HepG2 (cell line): ENCODE data around the gene MYOF. TPM values are rescaled to one million over a fixed set of nuclear protein-coding genes. Genes with fewer than 3 reads are reported as not detected.

ENCODE experiments used
- CEBPB ChIP-seq: IDR thresholded peaks from 2 replicates; pipeline ENCODE4 v1.6.1; 2011; ENCODE audit warnings: low read depth, low read length, improper control_type of control experiment, borderline replicate concordance
- FOXJ3 ChIP-seq: sonication (generic); formaldehyde crosslinking; IDR thresholded peaks from 2 replicates; pipeline ENCODE4 v1.4.0; 2020; ENCODE audit warnings: missing genetic modification reagents, mild to moderate bottlenecking, borderline replicate concordance
- FOXK1 ChIP-seq: sonication (generic); formaldehyde crosslinking; IDR thresholded peaks from 2 replicates; pipeline ENCODE4 v1.4.0; 2020; ENCODE audit warnings: low read depth, missing genetic modification reagents, borderline replicate concordance
- GLI4 ChIP-seq: sonication (generic); formaldehyde crosslinking; IDR thresholded peaks from 2 replicates; pipeline ENCODE4 v1.5.1; 2020; ENCODE audit warnings: missing genetic modification reagents, mild to moderate bottlenecking, moderate library complexity, borderline replicate concordance
- HHEX ChIP-seq: IDR thresholded peaks from 2 replicates; pipeline ENCODE4 v1.6.1; 2016; ENCODE audit warnings: control low read depth
- HIC2 ChIP-seq: sonication (generic); formaldehyde crosslinking; IDR thresholded peaks from 2 replicates; pipeline ENCODE4 v1.9.0; 2022; ENCODE audit warnings: low read depth, missing genetic modification reagents
- KAT8 ChIP-seq: IDR thresholded peaks from 2 replicates; pipeline ENCODE4 v1.6.1; 2016; ENCODE audit warnings: missing genetic modification reagents, missing compliant biosample characterization
- KDM3A ChIP-seq: IDR thresholded peaks from 2 replicates; pipeline ENCODE4 v1.6.1; 2018; ENCODE audit warnings: low read depth, missing compliant biosample characterization
- KDM5B ChIP-seq: sonication (generic); formaldehyde crosslinking; IDR thresholded peaks from 2 replicates; pipeline ENCODE4 v1.4.0; 2020; ENCODE audit warnings: missing genetic modification reagents, mild to moderate bottlenecking, borderline replicate concordance
- KMT2A ChIP-seq: sonication (generic); formaldehyde crosslinking; IDR thresholded peaks from 2 replicates; pipeline ENCODE4 v1.4.0; 2020; ENCODE audit warnings: missing genetic modification reagents
- LCORL ChIP-seq, 2 experiments: fragments of 450-650 bp in 1 of 2; sonication (generic) in 1 of 2; formaldehyde crosslinking in 1 of 2; IDR thresholded peaks; 2 replicates each; pipeline versions ENCODE4 v1.5.0 to v1.6.1; 2017 to 2020; ENCODE audit warnings: antibody characterized with exemption in 1 of 2, missing genetic modification reagents in 1 of 2
- MED13 ChIP-seq: sonication (generic); formaldehyde crosslinking; IDR thresholded peaks from 2 replicates; pipeline ENCODE4 v1.5.0; 2020; ENCODE audit warnings: missing genetic modification reagents
- NFATC3 ChIP-seq: sonication (generic); formaldehyde crosslinking; IDR thresholded peaks from 2 replicates; pipeline ENCODE4 v1.5.1; 2020; ENCODE audit warnings: mild to moderate bottlenecking, missing genetic modification reagents
- RFX3 ChIP-seq: IDR thresholded peaks from 2 replicates; pipeline ENCODE4 v1.6.1; 2016; ENCODE audit warnings: missing biosample characterization, missing genetic modification reagents
- RXRA ChIP-seq: sonication (generic); formaldehyde crosslinking; IDR thresholded peaks from 2 replicates; pipeline ENCODE4 v1.5.1; 2020; ENCODE audit warnings: missing genetic modification reagents
- SNAPC2 ChIP-seq: sonication (generic); formaldehyde crosslinking; IDR thresholded peaks from 2 replicates; pipeline ENCODE4 v1.8.1; 2022; ENCODE audit warnings: mild to moderate bottlenecking, missing genetic modification reagents
- SUZ12 ChIP-seq: fragments of 150-350 bp; IDR thresholded peaks from 2 replicates; pipeline ENCODE4 v1.6.1; 2014; ENCODE audit warnings: low read depth, low read length
- TBP ChIP-seq: sonication (generic); formaldehyde crosslinking; IDR thresholded peaks from 2 replicates; pipeline ENCODE4 v1.5.0; 2020; ENCODE audit warnings: missing genetic modification reagents
- TEAD3 ChIP-seq: optimal IDR thresholded peaks from 2 replicates; pipeline ENCODE3; 2016; ENCODE audit warnings: borderline replicate concordance
- ZMYM4 ChIP-seq: sonication (generic); formaldehyde crosslinking; IDR thresholded peaks from 2 replicates; pipeline ENCODE4 v1.8.1; 2023; ENCODE audit warnings: mild to moderate bottlenecking, missing genetic modification reagents
- ZNF121 ChIP-seq: sonication (generic); formaldehyde crosslinking; IDR thresholded peaks from 2 replicates; pipeline ENCODE4 v1.5.0; 2020; ENCODE audit warnings: mild to moderate bottlenecking, missing genetic modification reagents
- ZNF460 ChIP-seq: sonication (generic); formaldehyde crosslinking; IDR thresholded peaks from 2 replicates; pipeline ENCODE4 v1.5.1; 2020; ENCODE audit warnings: missing genetic modification reagents, mild to moderate bottlenecking, borderline replicate concordance
- ZNF530 ChIP-seq: sonication (generic); formaldehyde crosslinking; IDR thresholded peaks from 2 replicates; pipeline ENCODE4 v1.5.0; 2020; ENCODE audit warnings: low read depth, mild to moderate bottlenecking, missing genetic modification reagents
- ZNF589 ChIP-seq: sonication (generic); formaldehyde crosslinking; conservative IDR thresholded peaks from 2 replicates; pipeline ENCODE4 v1.8.0; 2022; ENCODE audit warnings: mild to moderate bottlenecking, moderate library complexity, missing genetic modification reagents
- ZNF605 ChIP-seq: sonication (generic); formaldehyde crosslinking; IDR thresholded peaks from 2 replicates; pipeline ENCODE4 v1.8.0; 2022; ENCODE audit warnings: mild to moderate bottlenecking, missing genetic modification reagents
- ZNF749 ChIP-seq: sonication (generic); formaldehyde crosslinking; IDR thresholded peaks from 2 replicates; pipeline ENCODE4 v1.8.0; 2022; ENCODE audit warnings: mild to moderate bottlenecking, missing genetic modification reagents, moderate library complexity, borderline replicate concordance
- polyA plus RNA-seq, 8 experiments: library from polyadenylated mRNA; depleted of rRNA in 3 of 8; stranded (reverse) in 7 of 8; unstranded in 1 of 8; fragments of >200 nt; fragmentation: Illumina TruSeq in 4 of 8; extraction: Trizol in 4 of 8; gene quantifications; 2 replicates each; pipeline versions ENCODE4 v1.2.1 to v1.2.3, GENCODE V29; 2011 to 2016; ENCODE audit warnings: low read depth in 4 of 8, missing spikeins in 1 of 8, mixed read lengths in 1 of 8; ENCODE audit not compliant: insufficient read depth in 1 of 8
- total RNA-seq, 5 experiments: library from RNA; depleted of rRNA; stranded (reverse); fragments of >200 nt; fragmentation: Illumina TruSeq; extraction: Trizol; gene quantifications; 2 replicates each; pipeline ENCODE4 v1.2.3, GENCODE V29; 2016; ENCODE audit warnings: low read depth in 1 of 5
- TF ChIP-seq, protein P1 (sequence below): sonication (generic); formaldehyde crosslinking; IDR thresholded peaks from 2 replicates; pipeline ENCODE4 v1.8.1; 2023; ENCODE audit warnings: mild to moderate bottlenecking, missing genetic modification reagents
- TF ChIP-seq, protein P2 (sequence below): IDR thresholded peaks from 2 replicates; pipeline ENCODE4 v1.6.1; 2012; ENCODE audit warnings: low read depth, low read length, improper control_type of control experiment

The MYOF gene
- total and polyA plus RNA-seq, 2 of the 13 experiments (the other 11 are each of a cell fraction or from before 2014, with no cell fraction given): 0.18 to 0.42 TPM

DNA sequence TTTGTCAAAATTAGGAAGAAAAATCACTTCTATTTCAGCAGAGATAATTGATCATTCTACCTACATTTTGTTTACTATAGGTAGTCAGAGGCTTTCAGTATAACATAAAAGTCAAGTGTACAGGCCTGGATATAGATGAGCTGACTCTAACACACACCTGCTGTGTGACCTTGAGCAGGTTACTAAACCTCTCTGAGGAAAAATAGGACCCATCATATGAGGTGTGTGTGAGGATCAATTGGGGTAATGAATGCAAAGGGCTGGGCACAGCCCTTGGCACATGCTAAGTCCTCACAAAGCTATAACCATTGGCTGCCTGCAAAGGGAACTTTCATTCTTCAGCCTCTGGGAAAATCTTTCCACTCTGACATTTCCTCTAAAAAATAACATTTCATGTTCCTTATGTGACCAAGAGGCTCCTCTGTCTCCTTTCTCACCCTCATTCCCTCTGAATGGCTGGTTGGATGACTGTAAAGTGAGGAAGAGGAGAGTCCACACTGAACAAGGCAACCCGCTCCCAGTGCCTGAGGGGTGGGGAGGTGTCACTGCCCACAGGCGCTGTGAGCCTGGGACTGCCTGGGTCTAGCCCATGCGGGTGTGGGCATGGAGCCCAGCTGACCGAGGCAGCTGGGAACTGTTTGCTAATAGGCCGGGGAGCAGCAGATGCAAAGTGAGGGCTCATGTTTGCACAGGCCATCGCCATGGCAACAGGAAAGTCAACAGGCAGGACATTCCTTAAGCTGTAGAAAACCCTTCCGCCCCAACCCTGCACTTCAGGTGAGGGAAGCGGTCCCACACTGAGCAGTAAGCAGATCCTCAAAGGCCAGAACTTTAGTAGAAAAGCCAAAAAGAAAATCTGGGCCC lies 36.8 kb downstream of the MYOF start (continued):
- TF ChIP-seq, protein P1, sequence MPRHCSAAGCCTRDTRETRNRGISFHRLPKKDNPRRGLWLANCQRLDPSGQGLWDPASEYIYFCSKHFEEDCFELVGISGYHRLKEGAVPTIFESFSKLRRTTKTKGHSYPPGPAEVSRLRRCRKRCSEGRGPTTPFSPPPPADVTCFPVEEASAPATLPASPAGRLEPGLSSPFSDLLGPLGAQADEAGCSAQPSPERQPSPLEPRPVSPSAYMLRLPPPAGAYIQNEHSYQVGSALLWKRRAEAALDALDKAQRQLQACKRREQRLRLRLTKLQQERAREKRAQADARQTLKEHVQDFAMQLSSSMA (CRISPR knock-in tag): no peak
- TF ChIP-seq ZNF530 (CRISPR knock-in tag) (no peak), RXRA (CRISPR knock-in tag) (peak; percentile 40; the same call in 1 of the 2 replicates), TBP (no peak), FOXK1 (CRISPR knock-in tag) (peak; percentile 70; the same call in 1 of the 2 replicates), SNAPC2 (peak; percentile 81), KMT2A (CRISPR knock-in tag) (0 out of 2 replicates have a peak, but pooled peaks have one; percentile 25), KAT8 (CRISPR knock-in tag) (peak; percentile 46; the same call in 1 of the 2 replicates), ZNF605 (no peak), ZMYM4 (peak; percentile 69), NFATC3 (no peak), GLI4 (CRISPR knock-in tag) (no peak), HIC2 (peak; percentile 89), HHEX (CRISPR knock-in tag) (no peak), KDM3A (0 out of 2 replicates have a peak, but pooled peaks have one; percentile 9), MED13 (no peak), LCORL (IDR thresholded peaks at IDR 0.05) (no peak), LCORL (CRISPR knock-in tag; IDR thresholded peaks at IDR 0.05) (peak; percentile 74; the same call in 1 of the 2 replicates), ZNF460 (no peak), ZNF121 (CRISPR knock-in tag) (no peak), SUZ12 (no peak), CEBPB (peak; percentile 47; the same call in 1 of the 2 replicates), ZNF749 (CRISPR knock-in tag) (no peak), RFX3 (CRISPR knock-in tag) (peak; percentile 100), ZNF589 (no peak), TEAD3 (CRISPR knock-in tag) (peak; percentile 88), KDM5B (peak; percentile 37; the same call in 1 of the 2 replicates), FOXJ3 (CRISPR knock-in tag) (peak; percentile 94)
- TF ChIP-seq, protein P2, sequence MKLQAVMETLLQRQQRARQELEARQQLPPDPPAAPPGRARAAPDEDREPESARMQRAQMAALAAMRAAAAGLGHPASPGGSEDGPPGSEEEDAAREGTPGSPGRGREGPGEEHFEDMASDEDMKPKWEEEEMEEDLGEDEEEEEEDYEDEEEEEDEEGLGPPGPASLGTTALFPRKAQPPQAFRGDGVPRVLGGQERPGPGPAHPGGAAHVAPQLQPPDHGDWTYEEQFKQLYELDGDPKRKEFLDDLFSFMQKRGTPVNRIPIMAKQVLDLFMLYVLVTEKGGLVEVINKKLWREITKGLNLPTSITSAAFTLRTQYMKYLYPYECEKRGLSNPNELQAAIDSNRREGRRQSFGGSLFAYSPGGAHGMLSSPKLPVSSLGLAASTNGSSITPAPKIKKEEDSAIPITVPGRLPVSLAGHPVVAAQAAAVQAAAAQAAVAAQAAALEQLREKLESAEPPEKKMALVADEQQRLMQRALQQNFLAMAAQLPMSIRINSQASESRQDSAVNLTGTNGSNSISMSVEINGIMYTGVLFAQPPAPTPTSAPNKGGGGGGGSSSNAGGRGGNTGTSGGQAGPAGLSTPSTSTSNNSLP: peak; percentile 35; the same call in 1 of the 2 replicates
